GM21737 (cell line): ENCODE data around the gene OPN3.

Source experiments
- ATAC-seq: cut with Tn5 transposase; IDR thresholded peaks from one replicate; pipeline ENCODE4 v1.9.1; 2021; ENCODE audit warnings: mild to moderate bottlenecking, moderate library complexity; ENCODE audit not compliant: unreplicated experiment

Gene OPN3

GRCh38 chr1:241646201-241646600 is 6.0 kb upstream of the OPN3 start:
- no peak for ATAC-seq

- ATAC-seq: no peak
These were observed 5.0 kb upstream of the OPN3 start for GRCh38 chr1:241645199-241645598.

DNA sequence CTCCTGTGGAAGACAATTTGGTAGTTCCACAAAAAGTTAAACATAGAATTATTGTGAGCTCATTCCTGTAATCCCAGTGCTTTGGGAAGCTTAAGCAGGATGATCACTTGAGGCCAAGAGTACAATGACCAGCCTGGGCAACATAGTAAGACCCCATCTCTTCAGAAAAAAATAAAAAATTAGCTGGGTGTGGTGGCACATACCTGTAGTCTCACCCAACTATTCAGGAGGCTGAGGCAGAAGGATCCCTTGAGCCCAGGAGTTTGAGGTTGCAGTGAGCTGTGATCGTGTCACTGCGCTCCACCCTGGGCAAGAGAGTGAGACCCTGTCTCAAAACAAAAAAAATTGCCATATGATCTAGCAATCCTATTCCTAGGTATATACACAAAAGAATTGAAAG is 4.1 kb upstream of the OPN3 start:
- no peak for ATAC-seq

GRCh38 chr1:241642593-241642944 is 2.4 kb upstream of the OPN3 start:
- no peak for ATAC-seq

DNA sequence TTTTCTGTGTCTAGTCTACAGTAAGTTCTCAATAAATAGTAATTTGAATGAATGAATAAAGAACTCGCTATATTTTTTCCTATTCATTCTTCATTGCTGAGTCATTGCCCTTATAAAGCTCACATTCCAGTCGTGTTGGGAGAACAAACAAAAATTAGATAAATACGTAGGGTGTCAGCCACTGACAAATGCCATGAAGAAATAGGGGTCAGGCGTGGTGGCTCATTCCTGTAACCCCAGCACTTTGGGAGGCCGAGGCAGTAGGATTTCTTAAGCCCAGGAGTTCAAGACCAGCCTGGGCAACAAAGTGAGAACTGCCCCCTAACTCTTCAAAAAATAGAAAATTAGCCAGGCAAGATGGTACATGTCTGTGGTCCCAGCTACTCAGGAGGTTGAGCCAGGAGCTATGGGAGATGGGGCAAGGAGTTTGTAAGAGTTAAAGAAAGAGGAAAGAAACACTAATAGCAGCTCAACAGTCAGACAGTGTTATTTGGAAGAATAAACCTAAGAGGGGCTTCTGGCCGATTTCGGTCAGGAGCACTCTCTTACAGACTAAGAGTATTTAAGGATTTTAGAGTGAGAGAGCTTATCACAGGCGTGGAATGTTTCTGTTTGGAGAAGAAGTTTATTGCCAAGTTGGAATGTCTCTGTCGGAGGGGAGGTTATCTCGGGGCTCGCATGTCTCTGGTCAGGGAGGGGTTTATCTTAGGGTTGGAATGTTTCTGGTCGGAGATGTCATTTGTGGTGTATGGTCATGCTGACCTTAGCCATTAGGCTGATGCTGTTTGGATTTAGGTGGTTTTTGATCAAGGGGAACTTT is 1.8 kb upstream of the OPN3 start:
- ATAC-seq: no peak

- ATAC-seq: no peak
These were observed 876 bp upstream of the OPN3 start for GRCh38 chr1:241640867-241641622.

- peak; percentile 38 for ATAC-seq
These were observed 483 bp downstream of the OPN3 start for GRCh38 chr1:241639623-241640148.

- no peak for ATAC-seq
These were observed 1.1 kb downstream of the OPN3 start for GRCh38 chr1:241638909-241639622.

DNA sequence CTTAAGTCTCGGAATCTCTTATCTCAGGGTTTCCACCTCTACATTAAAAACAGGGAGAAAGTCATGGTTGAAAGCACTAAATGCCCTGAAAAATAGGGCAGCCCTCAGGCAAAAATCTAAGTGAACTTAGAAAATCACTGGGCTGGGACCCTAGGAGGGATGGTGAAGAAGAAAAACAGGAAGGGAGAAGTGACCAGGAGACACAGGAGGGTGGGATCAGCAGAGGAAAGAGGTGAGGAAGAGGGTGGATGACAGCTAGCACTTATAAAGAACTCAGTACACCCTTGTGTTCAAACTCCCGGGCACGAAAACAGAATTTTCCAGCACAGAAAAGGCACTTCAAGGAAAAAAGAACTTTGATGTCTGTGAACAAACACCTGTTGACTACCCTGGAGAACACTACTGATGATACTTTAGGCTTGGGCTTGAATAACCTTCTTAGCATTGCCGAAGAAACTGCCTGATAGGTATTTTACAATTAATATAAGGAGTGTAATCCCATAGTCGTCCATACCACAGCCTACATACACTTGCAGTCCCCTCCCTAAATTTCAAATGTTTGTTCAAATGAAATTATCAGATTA is 2.0 kb downstream of the OPN3 start:
- no peak for ATAC-seq

DNA sequence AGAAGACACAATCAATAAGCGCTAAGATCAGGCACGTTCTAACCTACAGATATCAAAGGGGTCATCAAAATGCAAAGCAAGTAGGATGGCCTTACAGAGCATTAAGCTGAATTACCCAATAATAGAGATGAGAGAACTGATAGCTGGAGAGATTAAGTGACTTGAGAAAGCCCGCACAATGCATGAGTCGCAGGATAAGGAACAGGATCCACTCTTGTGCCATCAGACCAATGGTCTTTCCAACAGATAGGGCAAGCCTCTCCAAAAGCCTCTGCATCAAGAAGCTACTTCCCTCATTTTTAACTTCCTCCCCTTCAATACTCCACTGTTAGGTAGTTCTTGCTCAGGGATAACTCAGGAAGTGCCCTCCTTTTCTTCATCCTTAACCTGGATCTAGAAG is 2.6 kb downstream of the OPN3 start:
- ATAC-seq: no peak

DNA sequence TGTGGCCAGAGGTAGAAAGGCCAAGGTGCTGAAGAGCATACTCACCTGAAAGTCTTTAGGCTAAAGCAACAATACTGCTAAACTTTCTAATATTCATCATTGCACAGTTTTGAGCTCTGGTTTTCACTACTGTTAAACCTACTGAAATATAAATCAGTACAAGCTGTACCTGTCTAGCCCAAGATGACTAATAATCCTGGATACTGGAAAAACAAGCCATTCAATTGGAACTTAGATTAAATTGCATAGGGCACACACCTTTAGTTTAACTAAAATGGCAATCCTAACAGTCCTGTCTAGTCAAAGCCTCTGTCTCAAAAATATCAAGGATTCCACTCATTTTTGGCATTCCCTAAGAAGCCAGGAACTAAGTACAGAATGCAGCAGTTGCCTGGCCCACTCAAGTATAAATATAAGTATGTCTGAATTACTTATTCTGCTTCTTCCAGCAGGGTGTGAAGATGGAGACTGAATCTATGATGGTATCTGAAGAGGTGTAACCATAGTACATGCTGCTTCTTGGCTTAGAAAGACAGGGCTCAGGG is 3.1 kb downstream of the OPN3 start:
- no peak for ATAC-seq

- ATAC-seq: no peak
These were observed 3.9 kb downstream of the OPN3 start for GRCh38 chr1:241636291-241636690.

- ATAC-seq: no peak
These were observed 4.5 kb downstream of the OPN3 start for GRCh38 chr1:241635556-241636152.

DNA sequence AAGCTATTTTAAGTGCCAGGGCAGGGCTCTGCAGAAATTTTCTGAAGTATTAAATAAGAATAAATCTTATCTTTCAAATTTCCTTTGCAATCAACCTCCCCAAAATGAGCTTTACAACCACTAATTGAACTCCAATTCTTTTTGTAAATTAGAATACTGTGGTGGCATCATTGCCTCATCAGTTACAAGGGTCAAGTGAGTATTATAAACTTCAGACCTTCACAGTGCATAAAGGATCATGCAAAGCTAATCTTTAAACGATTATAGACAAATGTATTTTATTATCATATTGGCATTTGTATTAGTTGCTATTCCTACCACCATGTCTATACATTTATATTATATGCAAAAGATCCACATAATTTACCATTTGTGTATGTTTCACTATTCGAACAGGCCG is 7.2 kb downstream of the OPN3 start:
- no peak for ATAC-seq

DNA sequence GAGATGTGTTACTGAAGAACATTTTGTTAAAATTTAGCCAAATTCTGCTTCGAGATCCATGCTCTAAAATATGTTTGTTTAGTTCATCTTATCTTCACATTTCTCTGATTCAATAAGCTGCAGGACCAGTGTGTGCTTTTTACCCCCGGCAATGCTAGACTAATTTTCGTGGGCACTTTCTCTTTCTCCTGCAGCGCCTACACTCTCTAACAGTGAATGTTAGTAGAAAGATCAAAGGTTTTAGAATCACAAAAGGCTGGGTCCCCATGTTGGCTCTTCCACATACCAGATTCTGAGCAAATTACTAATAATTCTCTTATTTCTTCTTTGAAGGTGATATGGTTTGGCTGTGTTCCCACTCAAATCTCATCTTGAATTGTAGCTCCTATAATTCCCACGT is 8.5 kb downstream of the OPN3 start:
- no peak for ATAC-seq

DNA sequence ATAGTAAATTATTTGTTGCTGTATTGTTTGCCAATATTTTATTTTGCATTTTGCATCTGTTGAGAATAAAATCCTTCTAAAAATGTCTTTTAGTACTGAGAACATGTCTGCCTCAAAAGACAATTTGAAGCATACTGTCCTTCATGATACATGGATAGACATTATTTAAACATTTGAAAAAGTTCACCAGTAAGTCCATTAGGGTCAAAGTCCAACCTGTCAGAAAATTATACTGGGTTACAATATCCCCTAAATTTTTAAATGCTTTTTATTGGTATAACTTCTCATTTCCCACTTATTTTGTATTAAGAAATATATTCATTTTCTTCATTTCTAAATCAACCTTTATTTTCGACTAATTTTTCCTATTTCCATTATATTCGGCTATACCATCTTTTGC is 9.3 kb downstream of the OPN3 start:
- no peak for ATAC-seq

DNA sequence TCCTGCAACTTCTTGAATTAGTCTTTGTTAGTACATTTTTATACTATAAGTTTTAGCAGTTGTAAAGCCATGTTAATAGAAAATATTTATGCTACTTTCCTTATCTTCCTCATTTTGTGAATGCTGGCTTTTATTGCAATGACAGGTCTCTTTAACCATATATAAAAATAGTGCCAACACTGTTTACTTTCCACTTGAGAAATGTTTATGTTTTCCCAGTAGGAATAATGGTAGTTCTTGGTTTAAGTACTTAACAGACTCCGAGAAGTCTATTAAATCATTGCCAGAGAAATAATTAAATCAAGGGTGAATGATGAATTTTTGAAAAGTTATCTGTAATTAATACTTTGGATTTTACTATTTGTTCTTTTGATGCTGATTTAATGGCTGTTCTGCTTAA is 9.7 kb downstream of the OPN3 start:
- ATAC-seq: no peak

GRCh38 chr1:241630005-241630404 is 10.2 kb downstream of the OPN3 start:
- no peak for ATAC-seq

- peak; percentile 66 for ATAC-seq
These were observed 12.5 kb downstream of the OPN3 start for GRCh38 chr1:241627453-241628259.

DNA sequence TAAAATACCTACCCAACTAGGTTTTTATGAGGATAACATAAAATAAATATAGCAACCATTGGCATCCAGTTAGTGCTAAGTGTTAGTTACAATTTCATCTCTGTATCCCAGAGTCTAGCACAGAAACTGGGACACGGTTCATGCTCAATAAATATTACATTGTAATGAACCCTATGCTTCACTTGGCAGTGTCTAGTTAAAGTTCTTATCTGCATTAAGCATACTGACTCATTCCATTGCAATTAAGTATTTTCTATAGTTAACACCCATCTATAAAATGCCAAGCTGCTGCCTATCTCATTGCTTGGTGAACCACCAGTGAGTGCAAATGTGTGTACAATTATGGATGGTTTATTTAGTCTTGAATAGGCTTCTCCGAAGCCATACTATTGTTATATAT is 15.2 kb downstream of the OPN3 start:
- ATAC-seq: no peak
